Body of pancreas (tissue), 4 donors: ENCODE data around the gene ERI3.

Experiments
- POLR2A ChIP-seq, 3 donors: fragments of 450-650 bp; IDR thresholded peaks; one replicate each; pipeline ENCODE4 v1.6.1; 2016; ENCODE audit warnings: antibody characterized with exemption in 3 of 3, mild to moderate bottlenecking in 2 of 3
- TF ChIP-seq, protein P1 (sequence below), 7 experiments: fragments of 450-650 bp in 4 of 7; fragments of 200-600 bp in 3 of 7; sonication (generic) in 3 of 7; IDR thresholded peaks; one replicate each; pipeline ENCODE4 v1.5.1; 2016 to 2019; ENCODE audit warnings: antibody characterized with exemption in 7 of 7

DNA sequence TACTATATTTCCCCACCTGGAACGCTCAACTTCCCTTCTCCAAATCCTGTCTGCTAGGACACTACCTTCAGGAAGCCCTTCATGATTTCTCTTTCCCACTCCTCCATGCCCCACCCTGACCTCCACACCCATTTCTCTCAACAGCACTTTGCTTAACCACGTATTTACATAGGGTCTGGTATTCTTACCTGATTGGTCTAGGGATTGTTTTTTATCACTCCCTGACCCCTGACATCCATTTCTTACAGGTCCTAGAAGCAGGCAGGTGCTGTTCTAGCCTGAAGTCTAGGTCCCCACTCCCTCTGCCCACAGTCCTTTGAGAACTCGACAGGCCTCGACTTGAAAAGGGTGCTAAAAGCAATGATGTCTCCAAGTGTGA, 94.3 kb downstream of the ERI3 start:
- TF ChIP-seq, protein P1, sequence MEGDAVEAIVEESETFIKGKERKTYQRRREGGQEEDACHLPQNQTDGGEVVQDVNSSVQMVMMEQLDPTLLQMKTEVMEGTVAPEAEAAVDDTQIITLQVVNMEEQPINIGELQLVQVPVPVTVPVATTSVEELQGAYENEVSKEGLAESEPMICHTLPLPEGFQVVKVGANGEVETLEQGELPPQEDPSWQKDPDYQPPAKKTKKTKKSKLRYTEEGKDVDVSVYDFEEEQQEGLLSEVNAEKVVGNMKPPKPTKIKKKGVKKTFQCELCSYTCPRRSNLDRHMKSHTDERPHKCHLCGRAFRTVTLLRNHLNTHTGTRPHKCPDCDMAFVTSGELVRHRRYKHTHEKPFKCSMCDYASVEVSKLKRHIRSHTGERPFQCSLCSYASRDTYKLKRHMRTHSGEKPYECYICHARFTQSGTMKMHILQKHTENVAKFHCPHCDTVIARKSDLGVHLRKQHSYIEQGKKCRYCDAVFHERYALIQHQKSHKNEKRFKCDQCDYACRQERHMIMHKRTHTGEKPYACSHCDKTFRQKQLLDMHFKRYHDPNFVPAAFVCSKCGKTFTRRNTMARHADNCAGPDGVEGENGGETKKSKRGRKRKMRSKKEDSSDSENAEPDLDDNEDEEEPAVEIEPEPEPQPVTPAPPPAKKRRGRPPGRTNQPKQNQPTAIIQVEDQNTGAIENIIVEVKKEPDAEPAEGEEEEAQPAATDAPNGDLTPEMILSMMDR (IDR thresholded peaks at IDR 0.05), result no peak
- TF ChIP-seq POLR2A (IDR thresholded peaks at IDR 0.05), result no peak
